HCT116 (cell line): ENCODE data around the gene NUBPL. TPM values are rescaled to one million over a fixed set of nuclear protein-coding genes. Genes with fewer than 3 reads are reported as not detected.

Source experiments
- ATAC-seq: fragments of 200-7000 bp; cut with Tn5 transposase; 2 replicates; pipeline ENCODE4 v1.9.1; 2020; ENCODE audit warnings: mild to moderate bottlenecking, moderate library complexity
- BruUV-seq: library from RNA; stranded (reverse); fragments of 400-500 nt; replicated peaks from 2 replicates; lab custom pipeline; 2021; lab: Mats Ljungman, UMichigan
- CTCF ChIA-PET: fragments of 300-600 bp; sonication (Branson Sonifier 250); formaldehyde crosslinking; loops from one replicate; lab custom pipeline; 2021; ENCODE audit warnings: antibody characterized with exemption; lab: Charles Lee
- POLR2A ChIA-PET: fragments of 300-600, 350-600 bp; sonication (Branson Sonifier 250); formaldehyde crosslinking; loops from one replicate; lab custom pipeline; 2021; ENCODE audit warnings: antibody characterized with exemption; lab: Charles Lee
- RAD21 ChIA-PET, 2 experiments: fragments of 300-600 bp; sonication (Branson Sonifier 250); formaldehyde crosslinking; loops; one replicate each; lab custom pipeline; 2023; ENCODE audit warnings: low total read pairs in 2 of 2; ENCODE audit not compliant: uncharacterized antibody in 2 of 2, unreplicated experiment in 2 of 2, low non-redundant PET in 1 of 2; lab: Charles Lee
- DNase-seq: peaks from one replicate; pipeline ENCODE4 v3.0.0-alpha.2; 2010; ENCODE audit warnings: low read depth, low spot score
- H2AFZ ChIP-seq: fragments of 200-600 bp; shearing (Covaris generic), sonication (generic); 2 replicates; pipeline ENCODE4 v1.6.1; 2017; ENCODE audit warnings: low read depth, mixed run types, mixed read lengths, antibody characterized with exemption, low read length; ENCODE audit not compliant: poor library complexity, severe bottlenecking
- H3K27ac ChIP-seq: 2 replicates; pipeline ENCODE4 v1.5.1; 2012; ENCODE audit warnings: low read depth, low read length
- H3K27me3 ChIP-seq: fragments of 200-600 bp; sonication (generic); 2 replicates; pipeline ENCODE4 v1.6.1; 2016; ENCODE audit warnings: mixed run types, low read length, mixed read lengths; ENCODE audit not compliant: insufficient read depth
- H3K36me3 ChIP-seq, 2 experiments: fragments of 200-500 bp in 1 of 2; fragments of 200-600 bp in 1 of 2; sonication (Bioruptor generic) in 1 of 2; sonication (generic) in 1 of 2; 2 replicates each; pipeline versions ENCODE4 v1.5.1 to v1.6.1; 2014 to 2016; ENCODE audit warnings: low read length in 2 of 2, inconsistent platforms in 1 of 2, mixed read lengths in 1 of 2, mixed run types in 1 of 2; ENCODE audit not compliant: insufficient read depth in 2 of 2, control insufficient read depth in 1 of 2
- H3K4me1 ChIP-seq, 2 experiments: fragments of 200-600 bp in 1 of 2; sonication (generic) in 1 of 2; 2 replicates each; pipeline versions ENCODE4 v1.5.1 to v1.6.1; 2012 to 2017; ENCODE audit warnings: low read length in 2 of 2, inconsistent platforms in 1 of 2, mild to moderate bottlenecking in 1 of 2, mixed read lengths in 1 of 2, mixed run types in 1 of 2, moderate library complexity in 1 of 2; ENCODE audit not compliant: insufficient read depth in 2 of 2, control insufficient read depth in 1 of 2
- H3K4me2 ChIP-seq: fragments of 200-600 bp; sonication (generic); 2 replicates; pipeline ENCODE4 v1.6.1; 2017; ENCODE audit warnings: mixed run types, low read length, mixed read lengths
- H3K4me3 ChIP-seq, 2 experiments: fragments of 200-600 bp in 1 of 2; sonication (generic) in 1 of 2; replicated peaks in 1 of 2; 2 replicates each; pipeline ENCODE4 v1.5.1; 2011 to 2016; ENCODE audit warnings: low read length in 2 of 2, control low read depth in 1 of 2, low read depth in 1 of 2, mild to moderate bottlenecking in 1 of 2, mixed read lengths in 1 of 2, mixed run types in 1 of 2
- H3K79me2 ChIP-seq: fragments of 200-600 bp; sonication (generic); 2 replicates; pipeline ENCODE4 v1.6.1; 2017; ENCODE audit warnings: mild to moderate bottlenecking, mixed run types, low read length, moderate library complexity, mixed read lengths; ENCODE audit not compliant: insufficient read depth
- H3K9ac ChIP-seq: fragments of 200-600 bp; sonication (generic); 2 replicates; pipeline ENCODE4 v1.6.1; 2016; ENCODE audit warnings: low read length, mixed read lengths
- H3K9me2 ChIP-seq: fragments of 200-600 bp; sonication (generic), shearing (Covaris generic); 2 replicates; pipeline ENCODE4 v1.6.1; 2017; ENCODE audit warnings: mixed run types, mild to moderate bottlenecking, moderate library complexity; ENCODE audit not compliant: insufficient read depth
- H3K9me3 ChIP-seq, 2 experiments: fragments of 200-500 bp in 1 of 2; fragments of 200-600 bp in 1 of 2; sonication (Bioruptor generic) in 1 of 2; sonication (generic) in 1 of 2; 2 replicates each; pipeline ENCODE4 v1.6.1; 2014 to 2017; ENCODE audit warnings: low read length in 2 of 2, mixed read lengths in 2 of 2, inconsistent platforms in 1 of 2, low read depth in 1 of 2, mild to moderate bottlenecking in 1 of 2, mixed run types in 1 of 2, moderate library complexity in 1 of 2; ENCODE audit not compliant: control insufficient read depth in 1 of 2, insufficient read depth in 1 of 2
- H4K20me1 ChIP-seq: fragments of 200-600 bp; sonication (generic), shearing (Covaris generic); 2 replicates; pipeline ENCODE4 v1.6.1; 2017; ENCODE audit warnings: mixed run types, mild to moderate bottlenecking, moderate library complexity; ENCODE audit not compliant: insufficient read depth
- ATF3 ChIP-seq: IDR thresholded peaks from 2 replicates; pipeline ENCODE4 v1.6.1; 2012
- CBX3 ChIP-seq: IDR thresholded peaks from 2 replicates; pipeline ENCODE4 v1.6.1; 2012; ENCODE audit warnings: low read depth
- CEBPB ChIP-seq: IDR thresholded peaks from 2 replicates; pipeline ENCODE4 v1.6.1; 2012; ENCODE audit warnings: low read depth
- EGR1 ChIP-seq: IDR thresholded peaks from 2 replicates; pipeline ENCODE4 v1.6.1; 2012; ENCODE audit warnings: low read depth
- ELF1 ChIP-seq: IDR thresholded peaks from 2 replicates; pipeline ENCODE4 v1.6.1; 2012; ENCODE audit warnings: low read depth, borderline replicate concordance
- EZH2 ChIP-seq: fragments of 200-600 bp; sonication (generic); IDR thresholded peaks from 2 replicates; pipeline ENCODE4 v1.6.1; 2017; ENCODE audit warnings: antibody characterized with exemption, mixed run types
- EZH2phosphoT487 ChIP-seq: fragments of 200-600 bp; IDR thresholded peaks from 2 replicates; pipeline ENCODE4 v1.6.1; 2018; ENCODE audit warnings: antibody characterized with exemption, borderline replicate concordance
- FOSL1 ChIP-seq: IDR thresholded peaks from 2 replicates; pipeline ENCODE4 v1.6.1; 2012; ENCODE audit warnings: low read depth
- JUND ChIP-seq: IDR thresholded peaks from 2 replicates; pipeline ENCODE4 v1.6.1; 2012
- MAX ChIP-seq: IDR thresholded peaks from 2 replicates; pipeline ENCODE4 v1.6.1; 2012
- POLR2A ChIP-seq: IDR thresholded peaks from 2 replicates; pipeline ENCODE4 v1.7.0; 2011; ENCODE audit warnings: borderline replicate concordance; ENCODE audit not compliant: insufficient read depth, insufficient read length; ENCODE audit errors: extremely low read depth
- POLR2AphosphoS5 ChIP-seq: IDR thresholded peaks from 2 replicates; pipeline ENCODE4 v1.6.1; 2011; ENCODE audit warnings: mild to moderate bottlenecking, low read depth, low read length, moderate library complexity
- RAD21 ChIP-seq: IDR thresholded peaks from 2 replicates; pipeline ENCODE4 v1.6.1; 2012; ENCODE audit warnings: low read depth, mild to moderate bottlenecking
- REST ChIP-seq: IDR thresholded peaks from 2 replicates; pipeline ENCODE4 v1.6.1; 2012; ENCODE audit warnings: low read depth
- SIN3A ChIP-seq: IDR thresholded peaks from 2 replicates; pipeline ENCODE4 v1.6.1; 2012; ENCODE audit warnings: low read depth
- TCF7L2 ChIP-seq: IDR thresholded peaks from 2 replicates; pipeline ENCODE4 v1.7.0; 2011; ENCODE audit warnings: borderline replicate concordance, inconsistent platforms; ENCODE audit not compliant: insufficient read depth, insufficient read length; ENCODE audit errors: extremely low read depth
- YY1 ChIP-seq: IDR thresholded peaks from 2 replicates; pipeline ENCODE4 v1.6.1; 2011; ENCODE audit warnings: low read length, low read depth, moderate library complexity, mild to moderate bottlenecking; ENCODE audit not compliant: insufficient replicate concordance; ENCODE audit errors: extremely low read depth
- ZBTB33 ChIP-seq: IDR thresholded peaks from 2 replicates; pipeline ENCODE4 v1.6.1; 2011; ENCODE audit warnings: mild to moderate bottlenecking, low read length, moderate library complexity; ENCODE audit not compliant: insufficient replicate concordance; ENCODE audit errors: extremely low read depth
- ZFX ChIP-seq: fragments of 450-650 bp; IDR thresholded peaks from 2 replicates; pipeline ENCODE4 v1.6.1; 2017
- intact Hi-C: fragments of 100-400 bp; cut with micrococcal nuclease; formaldehyde crosslinking; loops from 2 replicates; pipeline ENCODE4 v1.10.0; 2022
- total RNA-seq: library from RNA; stranded (reverse); gene quantifications from one replicate; pipeline ENCODE4 v1.2.1, GENCODE V29; 2021; ENCODE audit not compliant: unreplicated experiment
- TF ChIP-seq, protein P1 (sequence below), 3 experiments: fragments of 200-600 bp in 1 of 3; sonication (generic) in 1 of 3; IDR thresholded peaks in 2 of 3; conservative IDR thresholded peaks in 1 of 3; 2 replicates each; pipeline ENCODE4 v1.5.1; 2012 to 2017; ENCODE audit warnings: low read depth in 2 of 3, low read length in 2 of 3, antibody characterized with exemption in 1 of 3, borderline replicate concordance in 1 of 3, control low read depth in 1 of 3, mild to moderate bottlenecking in 1 of 3, mixed read lengths in 1 of 3, mixed run types in 1 of 3, moderate library complexity in 1 of 3; ENCODE audit not compliant: insufficient read depth in 1 of 3

The NUBPL gene
- total RNA-seq, 1 experiment from 2014 or later, result 11.3 TPM

DNA sequence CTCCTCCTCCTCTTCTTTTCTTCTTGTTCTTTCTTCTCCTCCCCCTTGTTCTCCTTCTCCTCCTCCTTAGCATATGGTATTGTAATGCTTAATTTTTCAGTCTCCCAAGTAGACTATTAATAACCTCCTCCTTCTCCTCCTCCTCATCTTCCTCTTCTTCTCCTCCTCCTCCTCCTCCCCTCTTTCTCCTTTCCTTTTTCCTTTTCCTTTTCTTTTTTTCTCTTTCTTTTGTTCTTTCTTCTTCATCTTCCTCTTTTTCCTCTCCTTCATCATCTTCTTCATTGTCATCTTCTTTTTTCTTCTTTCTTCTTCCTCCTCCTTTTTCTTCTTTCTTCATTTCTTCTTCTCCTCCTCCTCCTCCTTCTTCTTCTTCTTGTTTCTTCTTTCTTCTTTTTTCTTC lies 264.3 kb downstream of the NUBPL start:
- no peaks in the 10 kb centered on the region for H4K20me1 ChIP-seq
- DNase-seq (no peak), ATAC-seq (no peak)
- no peaks in the 10 kb centered on the region for H3K9me3 ChIP-seq
- CTCF ChIA-PET, result no interaction called here
- no peak overlapping the region for H3K9ac ChIP-seq
- intact Hi-C loops, result no loop called here
- no peaks in the 10 kb centered on the region for H3K79me2 ChIP-seq
- RAD21 ChIA-PET, result interaction anchor here in 1 of 2 experiments (0.7 kb wide), 1 partner anchor 131 kb away, joined by 3 read pairs; no protein-coding TSS in a partner anchor
- no peaks in the 10 kb centered on the region for H3K4me1 ChIP-seq
- no peak overlapping the region for H3K27ac ChIP-seq
- POLR2A ChIA-PET, result no interaction called here
- H3K36me3 ChIP-seq, result no peaks in the 10 kb centered on the region
- no peak overlapping the region for H3K4me3 ChIP-seq
- H3K4me2 ChIP-seq, result no peak overlapping the region
- TF ChIP-seq EGR1, result no peak
- no peak for TF ChIP-seq EZH2
- TF ChIP-seq ELF1, result no peak
- no peak for TF ChIP-seq TCF7L2
- no peak for TF ChIP-seq CEBPB
- no peak for TF ChIP-seq ZBTB33
- TF ChIP-seq POLR2A, result no peak
- no peak for TF ChIP-seq SIN3A
- no peak for TF ChIP-seq FOSL1
- TF ChIP-seq MAX, result no peak
- TF ChIP-seq POLR2AphosphoS5, result no peak
- TF ChIP-seq, protein P1, sequence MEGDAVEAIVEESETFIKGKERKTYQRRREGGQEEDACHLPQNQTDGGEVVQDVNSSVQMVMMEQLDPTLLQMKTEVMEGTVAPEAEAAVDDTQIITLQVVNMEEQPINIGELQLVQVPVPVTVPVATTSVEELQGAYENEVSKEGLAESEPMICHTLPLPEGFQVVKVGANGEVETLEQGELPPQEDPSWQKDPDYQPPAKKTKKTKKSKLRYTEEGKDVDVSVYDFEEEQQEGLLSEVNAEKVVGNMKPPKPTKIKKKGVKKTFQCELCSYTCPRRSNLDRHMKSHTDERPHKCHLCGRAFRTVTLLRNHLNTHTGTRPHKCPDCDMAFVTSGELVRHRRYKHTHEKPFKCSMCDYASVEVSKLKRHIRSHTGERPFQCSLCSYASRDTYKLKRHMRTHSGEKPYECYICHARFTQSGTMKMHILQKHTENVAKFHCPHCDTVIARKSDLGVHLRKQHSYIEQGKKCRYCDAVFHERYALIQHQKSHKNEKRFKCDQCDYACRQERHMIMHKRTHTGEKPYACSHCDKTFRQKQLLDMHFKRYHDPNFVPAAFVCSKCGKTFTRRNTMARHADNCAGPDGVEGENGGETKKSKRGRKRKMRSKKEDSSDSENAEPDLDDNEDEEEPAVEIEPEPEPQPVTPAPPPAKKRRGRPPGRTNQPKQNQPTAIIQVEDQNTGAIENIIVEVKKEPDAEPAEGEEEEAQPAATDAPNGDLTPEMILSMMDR (IDR thresholded peaks at IDR 0.05 in 2 of 3, conservative IDR thresholded peaks at IDR 0.05 in 1 of 3; ENCODE audit: borderline replicate concordance in 1 of 3, insufficient read depth in 1 of 3, low read depth in 2 of 3, low read length in 2 of 3), result no peak
- TF ChIP-seq EZH2phosphoT487, result no peak
- TF ChIP-seq ZFX, result no peak
- TF ChIP-seq RAD21, result no peak
- TF ChIP-seq REST, result no peak
- no peak for TF ChIP-seq CBX3
- no peak for TF ChIP-seq JUND
- TF ChIP-seq YY1, result no peak
- no peak for TF ChIP-seq ATF3
- TF ChIP-seq, all 23 proteins: peak for 0
- BruUV-seq, result no TSS peak
- H3K9me2 ChIP-seq, result no peaks in the 10 kb centered on the region
- no peak overlapping the region for H2AFZ ChIP-seq
- no peaks in the 10 kb centered on the region for H3K27me3 ChIP-seq
